HEK293 (cell line): ENCODE results near the gene CABP1.

Experiments
- CTCF ChIA-PET: fragments of 350-600 bp; formaldehyde crosslinking; extraction: SDS; loops from one replicate; lab custom pipeline; 2021; ENCODE audit warnings: antibody characterized with exemption; lab: Yijun Ruan, JAX
- POLR2A ChIA-PET: fragments of 300-600 bp; formaldehyde crosslinking; extraction: SDS; loops from one replicate; lab custom pipeline; 2020; ENCODE audit warnings: antibody characterized with exemption, inconsistent platforms; lab: Yijun Ruan, JAX
- H3K27ac ChIP-seq: fragments of 200-500 bp; sonication (Bioruptor generic); 2 replicates; pipeline ENCODE4 v1.5.1; 2014; ENCODE audit warnings: low read depth, low read length, control low read depth, inconsistent platforms; ENCODE audit errors: extremely low read depth
- H3K36me3 ChIP-seq, 2 experiments: fragments of 200-500 bp in 1 of 2; sonication (Bioruptor generic) in 1 of 2; 1 replicate in 1 of 2; 2 replicates in 1 of 2; pipeline ENCODE4 v1.5.1; 2014 to 2017; ENCODE audit warnings: inconsistent platforms in 2 of 2, low read length in 2 of 2; ENCODE audit not compliant: control insufficient read depth in 2 of 2, insufficient read depth in 1 of 2
- H3K4me1 ChIP-seq: fragments of 200-500 bp; sonication (Bioruptor generic); 2 replicates; pipeline ENCODE4 v1.5.1; 2014; ENCODE audit warnings: mild to moderate bottlenecking, low read length, inconsistent platforms; ENCODE audit not compliant: control insufficient read depth, insufficient read depth
- H3K4me3 ChIP-seq: 2 replicates; pipeline ENCODE4 v1.5.1; 2011; ENCODE audit warnings: low read depth, mild to moderate bottlenecking, control low read depth, low read length, moderate library complexity
- H3K9me3 ChIP-seq: fragments of 200-500 bp; sonication (Bioruptor generic); 2 replicates; pipeline ENCODE4 v1.5.1; 2014; ENCODE audit warnings: low read depth, low read length, inconsistent platforms; ENCODE audit not compliant: control insufficient read depth, insufficient read depth
- OSR2 ChIP-seq: fragments of 450-650 bp; formaldehyde crosslinking; IDR thresholded peaks from 2 replicates; pipeline ENCODE4 v1.5.1; 2016; ENCODE audit warnings: missing biosample characterization, missing genetic modification characterization
- PRDM10 ChIP-seq: fragments of 450-650 bp; formaldehyde crosslinking; IDR thresholded peaks from 2 replicates; pipeline ENCODE4 v1.5.1; 2016; ENCODE audit warnings: missing biosample characterization, missing genetic modification characterization
- PRDM6 ChIP-seq: fragments of 450-650 bp; formaldehyde crosslinking; IDR thresholded peaks from 2 replicates; pipeline ENCODE4 v1.5.1; 2017; ENCODE audit warnings: missing biosample characterization, missing genetic modification characterization
- REPIN1 ChIP-seq: fragments of 450-650 bp; formaldehyde crosslinking; IDR thresholded peaks from 2 replicates; pipeline ENCODE4 v1.5.1; 2017; ENCODE audit warnings: missing biosample characterization, missing genetic modification characterization, low read depth
- SCRT1 ChIP-seq: fragments of 450-650 bp; formaldehyde crosslinking; IDR thresholded peaks from 2 replicates; pipeline ENCODE4 v1.5.1; 2016; ENCODE audit warnings: missing biosample characterization, missing genetic modification characterization, borderline replicate concordance
- SCRT2 ChIP-seq: fragments of 450-650 bp; formaldehyde crosslinking; IDR thresholded peaks from 2 replicates; pipeline ENCODE4 v1.5.1; 2016; ENCODE audit warnings: missing biosample characterization, missing genetic modification characterization
- SP7 ChIP-seq: fragments of 450-650 bp; formaldehyde crosslinking; IDR thresholded peaks from 2 replicates; pipeline ENCODE4 v1.5.1; 2016; ENCODE audit warnings: missing biosample characterization, missing genetic modification characterization
- ZEB2 ChIP-seq: fragments of 450-650 bp; formaldehyde crosslinking; IDR thresholded peaks from 2 replicates; pipeline ENCODE4 v1.5.1; 2016; ENCODE audit warnings: missing biosample characterization, missing genetic modification characterization
- ZFP69B ChIP-seq: fragments of 450-650 bp; formaldehyde crosslinking; IDR thresholded peaks from 2 replicates; pipeline ENCODE4 v1.5.1; 2016; ENCODE audit warnings: missing biosample characterization, missing genetic modification characterization
- ZNF132 ChIP-seq: fragments of 450-650 bp; formaldehyde crosslinking; IDR thresholded peaks from 2 replicates; pipeline ENCODE4 v1.5.1; 2017; ENCODE audit warnings: missing biosample characterization, missing genetic modification characterization, borderline replicate concordance
- ZNF16 ChIP-seq: fragments of 450-650 bp; formaldehyde crosslinking; IDR thresholded peaks from 2 replicates; pipeline ENCODE4 v1.5.1; 2016; ENCODE audit warnings: low read depth, missing biosample characterization, missing genetic modification characterization
- ZNF266 ChIP-seq: fragments of 450-650 bp; formaldehyde crosslinking; IDR thresholded peaks from 2 replicates; pipeline ENCODE4 v1.5.1; 2016; ENCODE audit warnings: missing biosample characterization, missing genetic modification characterization, low read depth
- ZNF488 ChIP-seq: fragments of 450-650 bp; formaldehyde crosslinking; IDR thresholded peaks from 2 replicates; pipeline ENCODE4 v1.5.1; 2016; ENCODE audit warnings: missing biosample characterization, missing genetic modification characterization
- ZNF629 ChIP-seq: fragments of 450-650 bp; formaldehyde crosslinking; IDR thresholded peaks from 2 replicates; pipeline ENCODE4 v1.5.1; 2017; ENCODE audit warnings: missing biosample characterization, missing genetic modification characterization
- ZNF645 ChIP-seq: fragments of 450-650 bp; formaldehyde crosslinking; IDR thresholded peaks from 2 replicates; pipeline ENCODE4; 2016; ENCODE audit warnings: missing biosample characterization, missing genetic modification characterization
- ZNF692 ChIP-seq: fragments of 450-650 bp; formaldehyde crosslinking; IDR thresholded peaks from 2 replicates; pipeline ENCODE4 v1.5.1; 2016; ENCODE audit warnings: missing biosample characterization, missing genetic modification characterization

Gene CABP1

GRCh38 chr12:120702637-120703036 is 62.2 kb downstream of the CABP1 start:
- CTCF ChIA-PET, result interaction anchor here (0.5 to 3.3 kb wide), 6 partner anchors 54 to 874 kb away, joined by 3 to 10 read pairs (median 3); no protein-coding TSS in a partner anchor
- Histone ChIP-seq H3K4me1 (no peaks in the 10 kb centered on the region), H3K9me3 (no peaks in the 10 kb centered on the region), H3K36me3 (peaks cover 22 to 65% of the 10 kb centered on the region in 2 experiments), H3K27ac (no peak overlapping the region), H3K4me3 (no peak overlapping the region)
- POLR2A ChIA-PET, result no interaction called here
- TF ChIP-seq ZFP69B (peak; percentile 65), OSR2 (tag by site-specific recombination) (peak; percentile 41; the same call in 1 of the 2 replicates), ZEB2 (no peak), ZNF132 (tag by site-specific recombination) (no peak), ZNF692 (tag by site-specific recombination) (peak; percentile 87), SP7 (tag by site-specific recombination) (peak; percentile 77), ZNF266 (tag by site-specific recombination) (no peak), ZNF16 (tag by site-specific recombination) (no peak), PRDM6 (tag by site-specific recombination) (0 out of 2 replicates have a peak, but pooled peaks have one; percentile 11), REPIN1 (tag by site-specific recombination) (no peak), ZNF645 (tag by site-specific recombination) (no peak), ZNF488 (tag by site-specific recombination) (no peak), PRDM10 (peak; percentile 52; the same call in 1 of the 2 replicates), SCRT1 (peak; percentile 48; the same call in 1 of the 2 replicates), ZNF629 (tag by site-specific recombination) (no peak), SCRT2 (tag by site-specific recombination) (0 out of 2 replicates have a peak, but pooled peaks have one; percentile 22)
